MM.1S (cell line): ENCODE results near the gene NUDT2.
"Not testable (repeated sequence)": the region's sequence is repeated elsewhere in the genome, so short reads cannot be mapped to it uniquely, and the experiment has no call there.

Source experiments
- DNase-seq: peaks from one replicate; pipeline ENCODE4 v3.0.0-alpha.2; 2015
- H2AFZ ChIP-seq: fragments of 300-600 bp; sonication (generic); 2 replicates; pipeline ENCODE4 v1.6.0; 2016; ENCODE audit warnings: antibody characterized with exemption, low read length
- H3F3A ChIP-seq: fragments of 300-600 bp; sonication (generic); 2 replicates; pipeline ENCODE4 v1.6.1; 2016; ENCODE audit warnings: mild to moderate bottlenecking, antibody characterized with exemption, low read length, moderate library complexity, mixed read lengths; ENCODE audit not compliant: insufficient read depth
- H3K27ac ChIP-seq: fragments of 300-600 bp; sonication (generic); 2 replicates; pipeline ENCODE4 v1.5.1; 2016; ENCODE audit warnings: mild to moderate bottlenecking, low read length
- H3K27me3 ChIP-seq: fragments of 300-600 bp; sonication (generic); replicated peaks from 2 replicates; pipeline ENCODE4 v1.6.0; 2016; ENCODE audit warnings: low read length; ENCODE audit not compliant: insufficient read depth
- H3K36me3 ChIP-seq: fragments of 300-600 bp; sonication (generic); replicated peaks from 2 replicates; pipeline ENCODE4 v1.6.1; 2016; ENCODE audit warnings: mild to moderate bottlenecking, low read length, mixed read lengths; ENCODE audit not compliant: insufficient read depth
- H3K4me1 ChIP-seq: fragments of 300-600 bp; sonication (generic); 2 replicates; pipeline ENCODE4 v1.6.1; 2016; ENCODE audit warnings: low read length, mixed read lengths
- H3K4me2 ChIP-seq: fragments of 300-600 bp; sonication (generic); 2 replicates; pipeline ENCODE4 v1.6.0; 2016; ENCODE audit warnings: low read depth, low read length
- H3K4me3 ChIP-seq: fragments of 300-600 bp; sonication (generic); 2 replicates; pipeline ENCODE4 v1.5.1; 2016; ENCODE audit warnings: low read length, mixed read lengths
- H3K79me2 ChIP-seq: fragments of 300-600 bp; sonication (generic); 2 replicates; pipeline ENCODE4 v1.6.1; 2016; ENCODE audit warnings: mixed run types, low read length, mixed read lengths
- H3K9ac ChIP-seq: fragments of 300-600 bp; sonication (generic); 2 replicates; pipeline ENCODE4 v1.6.1; 2016; ENCODE audit warnings: low read length, mixed read lengths
- H3K9me2 ChIP-seq: fragments of 300-600 bp; sonication (generic); replicated peaks from 2 replicates; pipeline ENCODE4 v1.6.1; 2016; ENCODE audit warnings: mild to moderate bottlenecking, low read length, mixed read lengths; ENCODE audit not compliant: insufficient read depth
- H3K9me3 ChIP-seq: fragments of 300-600 bp; sonication (generic); replicated peaks from 2 replicates; pipeline ENCODE4 v1.6.1; 2016; ENCODE audit warnings: mild to moderate bottlenecking, low read length, mixed read lengths; ENCODE audit not compliant: insufficient read depth
- H4K20me1 ChIP-seq: fragments of 300-600 bp; sonication (generic); 2 replicates; pipeline ENCODE4 v1.6.1; 2016; ENCODE audit warnings: mild to moderate bottlenecking, low read length, moderate library complexity, mixed read lengths; ENCODE audit not compliant: insufficient read depth
- EZH2 ChIP-seq: fragments of 300-600 bp; sonication (generic); optimal IDR thresholded peaks from 2 replicates; pipeline ENCODE3; 2017; ENCODE audit warnings: low read depth, mild to moderate bottlenecking, antibody characterized with exemption, low read length, mixed read lengths
- EZH2phosphoT487 ChIP-seq: fragments of 300-600 bp; sonication (generic); IDR thresholded peaks from 2 replicates; pipeline ENCODE4 v1.6.1; 2018; ENCODE audit warnings: antibody characterized with exemption, low read length
- TF ChIP-seq, protein P1 (sequence below): fragments of 300-600 bp; sonication (generic); IDR thresholded peaks from 2 replicates; pipeline ENCODE4 v1.5.1; 2016; ENCODE audit warnings: antibody characterized with exemption, low read length, mixed read lengths

NUDT2 gene

GRCh38 chr9:34291023-34291422 is 38.3 kb upstream of the NUDT2 start:
- H3K9me3 ChIP-seq: no peaks in the 10 kb centered on the region
- H3K27ac ChIP-seq: no peak overlapping the region
- no peaks in the 10 kb centered on the region for H3K79me2 ChIP-seq
- TF ChIP-seq, protein P1, sequence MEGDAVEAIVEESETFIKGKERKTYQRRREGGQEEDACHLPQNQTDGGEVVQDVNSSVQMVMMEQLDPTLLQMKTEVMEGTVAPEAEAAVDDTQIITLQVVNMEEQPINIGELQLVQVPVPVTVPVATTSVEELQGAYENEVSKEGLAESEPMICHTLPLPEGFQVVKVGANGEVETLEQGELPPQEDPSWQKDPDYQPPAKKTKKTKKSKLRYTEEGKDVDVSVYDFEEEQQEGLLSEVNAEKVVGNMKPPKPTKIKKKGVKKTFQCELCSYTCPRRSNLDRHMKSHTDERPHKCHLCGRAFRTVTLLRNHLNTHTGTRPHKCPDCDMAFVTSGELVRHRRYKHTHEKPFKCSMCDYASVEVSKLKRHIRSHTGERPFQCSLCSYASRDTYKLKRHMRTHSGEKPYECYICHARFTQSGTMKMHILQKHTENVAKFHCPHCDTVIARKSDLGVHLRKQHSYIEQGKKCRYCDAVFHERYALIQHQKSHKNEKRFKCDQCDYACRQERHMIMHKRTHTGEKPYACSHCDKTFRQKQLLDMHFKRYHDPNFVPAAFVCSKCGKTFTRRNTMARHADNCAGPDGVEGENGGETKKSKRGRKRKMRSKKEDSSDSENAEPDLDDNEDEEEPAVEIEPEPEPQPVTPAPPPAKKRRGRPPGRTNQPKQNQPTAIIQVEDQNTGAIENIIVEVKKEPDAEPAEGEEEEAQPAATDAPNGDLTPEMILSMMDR: no peak
- no peak for TF ChIP-seq EZH2phosphoT487
- no peak for TF ChIP-seq EZH2
- no peaks in the 10 kb centered on the region for H3K27me3 ChIP-seq
- H3K9me2 ChIP-seq: no peaks in the 10 kb centered on the region
- no peaks in the 10 kb centered on the region for H3F3A ChIP-seq
- DNase-seq: no peak
- no peak overlapping the region for H2AFZ ChIP-seq
- H3K4me2 ChIP-seq: no peak overlapping the region
- no peaks in the 10 kb centered on the region for H3K4me1 ChIP-seq
- no peak overlapping the region for H3K9ac ChIP-seq
- H4K20me1 ChIP-seq: no peaks in the 10 kb centered on the region
- H3K4me3 ChIP-seq: no peak overlapping the region
- H3K36me3 ChIP-seq: no peaks in the 10 kb centered on the region

- H3K27me3 ChIP-seq: no peaks in the 10 kb centered on the region
- H3K9ac ChIP-seq: no peak overlapping the region
- no peaks in the 10 kb centered on the region for H3K79me2 ChIP-seq
- no peak overlapping the region for H3K4me2 ChIP-seq
- no peak overlapping the region for H3K4me3 ChIP-seq
- DNase-seq: no peak
- no peaks in the 10 kb centered on the region for H3K36me3 ChIP-seq
- H3K27ac ChIP-seq: no peak overlapping the region
- no peaks in the 10 kb centered on the region for H3K9me3 ChIP-seq
- no peaks in the 10 kb centered on the region for H3K9me2 ChIP-seq
- no peaks in the 10 kb centered on the region for H4K20me1 ChIP-seq
- H2AFZ ChIP-seq: no peak overlapping the region
- no peaks in the 10 kb centered on the region for H3F3A ChIP-seq
- TF ChIP-seq, protein P1: no peak
- no peak for TF ChIP-seq EZH2
- no peak for TF ChIP-seq EZH2phosphoT487
- H3K4me1 ChIP-seq: no peaks in the 10 kb centered on the region
Observed at GRCh38 chr9:34291423-34291822, 37.9 kb upstream of the NUDT2 start.

GRCh38 chr9:34292552-34292951 is 36.8 kb upstream of the NUDT2 start:
- no peaks in the 10 kb centered on the region for H4K20me1 ChIP-seq
- no peak overlapping the region for H3K27ac ChIP-seq
- H3K4me3 ChIP-seq: no peak overlapping the region
- H3K79me2 ChIP-seq: no peaks in the 10 kb centered on the region
- H3K36me3 ChIP-seq: no peaks in the 10 kb centered on the region
- TF ChIP-seq, protein P1: no peak
- TF ChIP-seq EZH2phosphoT487 (no peak), EZH2 (no peak)
- H3K4me2 ChIP-seq: no peak overlapping the region
- no peaks in the 10 kb centered on the region for H3K27me3 ChIP-seq
- H3F3A ChIP-seq: no peaks in the 10 kb centered on the region
- H3K4me1 ChIP-seq: no peaks in the 10 kb centered on the region
- H2AFZ ChIP-seq: no peak overlapping the region
- H3K9me2 ChIP-seq: no peaks in the 10 kb centered on the region
- no peaks in the 10 kb centered on the region for H3K9me3 ChIP-seq
- H3K9ac ChIP-seq: no peak overlapping the region
- no peak for DNase-seq

- H3K4me2 ChIP-seq, H3K4me3 ChIP-seq, H3K79me2 ChIP-seq, H3K9me3 ChIP-seq, H3F3A ChIP-seq, H3K9me2 ChIP-seq, H3K4me1 ChIP-seq, DNase-seq, H3K27me3 ChIP-seq, H3K27ac ChIP-seq, H3K36me3 ChIP-seq, H2AFZ ChIP-seq, H3K9ac ChIP-seq, H4K20me1 ChIP-seq: not testable (repeated sequence)
Observed at GRCh38 chr9:34301064-34301463, 28.3 kb upstream of the NUDT2 start.

DNA sequence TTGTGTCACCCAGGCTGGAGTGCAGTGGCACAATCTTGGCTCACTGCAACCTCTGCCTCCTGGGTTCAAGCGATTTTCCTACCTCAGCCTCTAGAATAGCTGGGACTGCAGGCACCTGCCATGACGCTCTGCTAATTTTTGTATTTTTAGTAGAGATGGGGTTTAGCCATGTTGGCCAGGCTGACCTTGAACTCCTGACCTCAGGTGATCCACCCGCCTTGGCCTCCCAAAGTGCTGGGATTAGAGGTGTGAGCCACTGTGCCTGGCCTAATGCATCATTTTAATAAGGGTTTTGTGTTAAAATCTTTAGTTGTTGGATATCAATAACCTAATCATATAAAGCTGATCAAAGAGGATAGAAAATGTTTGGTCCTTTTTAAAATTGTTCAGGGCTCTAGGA is 21.1 kb upstream of the NUDT2 start:
- H2AFZ ChIP-seq, H3K4me1 ChIP-seq, H3K79me2 ChIP-seq, H3K9me3 ChIP-seq, H4K20me1 ChIP-seq, H3K9ac ChIP-seq, H3K9me2 ChIP-seq, H3F3A ChIP-seq, H3K27me3 ChIP-seq, H3K4me2 ChIP-seq, H3K4me3 ChIP-seq, DNase-seq, H3K27ac ChIP-seq, H3K36me3 ChIP-seq: not testable (repeated sequence)
